GM18519 (cell line): ENCODE measurements around the gene ARHGEF11.
"Not testable (repeated sequence)": the region's sequence is repeated elsewhere in the genome, so short reads cannot be mapped to it uniquely, and the experiment has no call there.

ENCODE experiments used
- ATAC-seq: cut with Tn5 transposase; IDR thresholded peaks from one replicate; pipeline ENCODE4 v1.9.1; 2021; ENCODE audit warnings: mild to moderate bottlenecking, moderate library complexity; ENCODE audit not compliant: unreplicated experiment, low FRiP score

ARHGEF11 gene

DNA sequence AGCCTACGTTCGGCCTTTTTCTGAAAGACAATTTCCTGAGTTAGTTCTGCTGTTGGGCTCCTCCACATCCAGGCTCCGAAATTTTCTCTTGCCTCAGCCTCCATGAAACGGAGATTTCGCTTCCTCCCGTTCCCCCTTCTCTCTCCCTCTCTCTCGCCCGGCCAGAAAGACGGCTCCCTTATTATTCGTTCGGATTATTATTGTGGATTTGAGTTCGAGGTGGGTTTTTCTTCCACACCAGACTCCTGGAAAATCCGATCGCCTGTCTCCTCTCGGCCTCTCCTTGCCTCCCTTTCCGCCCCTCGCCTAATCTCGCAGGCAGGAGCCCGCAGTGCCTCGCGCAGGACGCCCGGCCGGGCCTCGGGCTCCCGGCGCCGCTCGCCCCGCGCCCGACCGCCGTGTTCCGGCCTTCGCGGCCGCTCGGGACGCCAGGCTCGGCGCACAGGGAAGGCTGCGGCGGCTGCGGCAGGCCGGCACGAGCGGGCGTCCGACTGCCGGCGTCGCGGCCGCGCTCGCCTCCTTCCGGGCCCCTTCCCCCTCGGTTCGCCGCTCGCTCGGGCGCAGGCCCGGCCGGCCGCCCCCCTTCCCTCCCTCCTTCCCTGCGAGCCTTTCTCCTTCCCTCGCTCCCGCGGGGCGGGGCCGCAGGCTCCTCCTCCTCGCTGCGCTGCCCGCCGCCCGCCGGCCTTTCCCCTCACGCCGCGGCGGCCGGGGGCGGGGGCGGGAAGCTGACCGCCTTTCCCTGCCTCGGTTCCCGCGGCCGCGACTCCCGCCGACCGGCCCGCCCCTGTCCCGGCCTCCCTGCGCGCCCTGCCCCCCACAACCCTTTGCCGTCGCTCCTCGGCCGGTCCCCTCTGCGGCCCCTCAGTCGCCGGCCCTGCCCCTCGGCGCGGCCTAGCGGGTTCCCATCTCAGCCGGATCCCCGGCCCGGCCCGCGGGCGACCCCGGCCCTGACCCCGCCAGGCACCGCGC, at the start of gene ARHGEF11:
Gene ARHGEF11 (minus strand): TSS at position 493 of the 969 bp plus-strand sequence. CDS start 1,412 bp downstream, outside the sequence.
- ATAC-seq: peak; percentile 52

GRCh38 chr1:157095091-157095490, 49.5 kb upstream of the ARHGEF11 start:
- no peak for ATAC-seq

DNA sequence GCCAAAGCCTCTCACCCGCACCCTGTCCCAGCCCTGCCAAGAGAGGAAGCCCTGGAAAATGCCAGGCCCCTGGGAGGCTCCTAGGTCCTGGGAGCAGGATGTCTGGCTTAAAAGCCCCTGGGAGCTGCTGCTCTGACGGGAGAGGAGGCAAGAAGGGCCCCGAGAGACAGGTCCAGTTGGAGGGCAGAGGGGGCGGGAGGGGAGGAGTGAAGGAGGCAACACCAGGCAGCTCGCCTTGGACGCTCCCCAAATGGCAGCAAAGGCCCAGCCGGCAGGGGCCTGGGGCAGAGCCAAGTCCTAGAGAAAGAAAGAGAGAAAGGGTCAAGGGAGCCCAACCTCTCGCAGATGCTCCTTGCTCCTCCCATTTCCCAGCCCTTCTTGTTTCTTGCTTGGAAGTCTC, 47.3 kb upstream of the ARHGEF11 start:
- no peak for ATAC-seq

DNA sequence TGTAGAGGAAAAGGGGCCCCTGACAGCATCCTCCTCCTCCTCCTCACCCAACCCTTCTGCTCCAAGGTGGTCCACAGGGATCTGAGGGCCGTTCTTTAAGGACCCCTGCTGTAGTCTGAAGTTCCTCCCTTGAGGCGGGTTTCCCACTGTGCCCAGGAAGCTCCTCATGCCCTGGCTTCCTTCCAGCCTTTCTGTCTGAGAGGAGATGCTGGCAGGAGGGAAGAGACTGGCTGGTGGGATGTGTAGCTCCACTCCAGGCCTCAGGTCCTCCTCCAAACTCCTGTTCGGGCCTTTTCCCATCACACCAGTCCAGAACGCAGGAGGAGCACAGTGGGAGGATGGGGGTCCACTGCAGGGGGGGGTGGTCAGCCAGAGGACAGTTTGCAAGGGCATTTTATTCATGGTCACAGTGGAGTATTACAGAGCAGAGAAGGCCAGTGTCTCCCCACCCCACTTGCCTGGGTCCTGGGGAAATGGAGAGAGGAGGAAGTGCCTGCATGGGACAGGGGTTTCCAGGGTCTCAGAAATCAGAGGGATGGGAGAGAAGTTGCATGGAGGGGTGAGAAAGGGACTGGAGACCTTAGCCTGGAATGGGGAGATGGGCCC, 46.2 kb upstream of the ARHGEF11 start:
- no peak for ATAC-seq

GRCh38 chr1:157091186-157091585, 45.6 kb upstream of the ARHGEF11 start:
- no peak for ATAC-seq

GRCh38 chr1:157090771-157091170, 45.2 kb upstream of the ARHGEF11 start:
- no peak for ATAC-seq

GRCh38 chr1:157090196-157090647, 44.7 kb upstream of the ARHGEF11 start:
- ATAC-seq: no peak

DNA sequence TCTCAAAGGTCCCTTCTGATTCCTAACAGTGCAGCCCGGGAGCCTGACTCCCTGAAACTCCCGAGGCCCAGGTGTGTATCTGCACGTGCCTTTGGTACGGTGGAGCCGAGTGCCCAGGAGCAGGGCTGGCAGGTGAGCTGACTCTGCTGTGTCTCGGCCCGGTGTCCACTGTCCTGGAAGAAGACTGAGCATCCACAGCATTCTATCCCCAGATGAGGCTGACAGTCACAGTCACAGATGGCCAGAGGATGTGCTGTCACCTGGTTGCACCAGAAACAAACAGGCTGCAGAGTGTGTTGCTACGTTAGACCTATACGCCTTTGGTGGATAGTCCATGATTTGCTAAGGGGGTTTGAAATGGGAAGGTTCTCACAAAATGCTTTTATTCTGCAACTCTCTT, 44.2 kb upstream of the ARHGEF11 start:
- no peak for ATAC-seq

DNA sequence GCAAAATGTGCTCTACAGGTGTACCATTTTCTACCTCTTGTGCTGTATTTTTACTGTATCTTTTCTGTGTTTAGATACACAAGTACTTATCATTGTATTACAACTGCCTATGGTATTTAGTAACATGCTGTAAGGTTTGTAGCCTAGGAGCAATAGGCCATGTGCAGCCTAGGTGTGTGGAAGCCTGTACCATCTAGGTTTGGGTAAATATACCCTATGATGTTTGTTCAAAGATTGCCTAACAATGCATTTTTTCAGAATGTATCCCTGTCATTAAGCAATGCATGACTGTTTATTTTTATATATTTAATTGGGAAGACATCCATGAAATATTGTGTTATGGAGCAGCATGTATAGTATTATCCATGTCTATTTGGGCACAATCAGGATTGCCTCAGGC, 43.1 kb upstream of the ARHGEF11 start:
- no peak for ATAC-seq

GRCh38 chr1:157087030-157087429, 41.5 kb upstream of the ARHGEF11 start:
- no peak for ATAC-seq

DNA sequence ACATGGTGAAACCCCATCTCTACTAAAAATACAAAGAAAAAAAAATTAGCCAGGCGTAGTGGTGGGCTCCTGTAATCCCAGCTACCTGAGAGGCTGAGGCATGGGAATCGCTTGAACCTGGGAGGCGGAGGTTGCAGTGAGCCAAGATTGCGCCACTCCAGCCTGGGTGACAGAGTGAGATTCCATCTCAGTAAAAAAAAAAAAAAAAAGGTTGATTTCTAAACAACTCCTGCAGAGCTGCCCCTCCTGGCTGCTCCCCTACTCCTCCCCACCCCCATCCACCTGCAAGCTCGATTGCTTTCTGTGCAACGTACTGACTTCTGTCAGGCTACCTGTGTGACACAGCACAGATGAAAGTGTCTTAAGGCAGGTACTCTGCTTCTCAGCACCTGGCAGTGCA, 40.8 kb upstream of the ARHGEF11 start:
- ATAC-seq: no peak

- no peak for ATAC-seq
Observed at GRCh38 chr1:157085421-157085820, 39.9 kb upstream of the ARHGEF11 start.

- ATAC-seq: no peak
Observed at GRCh38 chr1:157084720-157085119, 39.2 kb upstream of the ARHGEF11 start.

GRCh38 chr1:157081707-157082106, 36.2 kb upstream of the ARHGEF11 start:
- no peak for ATAC-seq

- no peak for ATAC-seq
Observed at GRCh38 chr1:157080714-157081113, 35.2 kb upstream of the ARHGEF11 start.

DNA sequence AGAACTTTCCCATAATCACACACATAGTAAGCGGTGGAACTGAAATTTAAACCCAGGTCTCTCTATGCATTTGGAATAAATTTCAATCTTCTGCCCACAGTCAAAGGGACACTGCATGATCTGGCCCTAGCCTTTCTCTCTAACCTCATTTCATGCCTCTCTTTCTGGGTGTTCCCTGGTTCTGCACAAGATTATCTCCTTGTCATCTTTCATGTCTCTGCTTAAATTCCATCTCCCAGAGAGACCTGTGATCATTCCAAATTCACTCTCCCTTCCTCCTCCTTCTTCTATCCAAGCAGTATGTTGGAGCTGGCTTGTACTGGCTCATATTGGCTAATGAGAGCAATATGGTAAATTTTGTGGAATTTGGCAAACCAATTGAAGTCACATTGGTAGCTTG, 31.9 kb upstream of the ARHGEF11 start:
- ATAC-seq: no peak

- ATAC-seq: no peak
Observed at GRCh38 chr1:157073944-157074685, 28.6 kb upstream of the ARHGEF11 start.

DNA sequence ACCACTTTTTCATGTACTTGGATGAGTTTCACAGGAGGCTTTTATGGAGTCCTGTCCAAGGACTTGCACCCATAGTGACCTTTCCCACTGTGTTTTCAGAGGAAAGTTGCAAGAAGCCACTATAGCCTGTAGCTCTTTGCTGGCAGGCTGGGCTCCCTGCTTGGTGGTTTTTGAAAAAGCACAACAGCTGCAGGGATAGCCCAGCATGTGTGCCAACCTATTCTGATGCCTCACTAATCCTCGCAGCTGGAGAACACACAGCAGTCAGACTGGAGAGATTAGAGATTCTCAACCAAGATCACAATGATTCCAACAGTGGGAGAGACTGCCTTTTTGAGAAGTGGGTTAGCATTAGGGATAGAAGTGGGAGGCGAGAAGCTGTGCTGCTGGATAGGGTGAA, 24.1 kb upstream of the ARHGEF11 start:
- ATAC-seq: no peak

GRCh38 chr1:157059241-157059640, 13.7 kb upstream of the ARHGEF11 start:
- not testable (repeated sequence) for ATAC-seq

DNA sequence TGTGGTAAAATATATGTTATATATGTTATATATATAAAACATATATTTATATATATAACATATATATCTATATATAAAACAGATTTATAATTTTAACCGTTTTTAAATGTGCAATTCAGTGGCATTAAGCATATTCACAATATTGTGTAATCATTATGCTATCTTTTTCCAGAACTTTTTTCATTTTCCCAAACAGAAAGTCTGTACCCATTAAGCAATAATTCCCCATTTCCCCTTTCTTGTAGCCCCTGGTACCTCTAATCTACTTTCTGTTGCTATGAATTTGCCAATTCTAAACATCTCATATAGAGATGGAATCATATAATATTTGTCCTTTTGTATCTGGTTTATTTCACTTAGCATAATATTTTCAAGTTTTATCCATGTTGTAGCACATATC, 10.7 kb upstream of the ARHGEF11 start:
- no peak for ATAC-seq

DNA sequence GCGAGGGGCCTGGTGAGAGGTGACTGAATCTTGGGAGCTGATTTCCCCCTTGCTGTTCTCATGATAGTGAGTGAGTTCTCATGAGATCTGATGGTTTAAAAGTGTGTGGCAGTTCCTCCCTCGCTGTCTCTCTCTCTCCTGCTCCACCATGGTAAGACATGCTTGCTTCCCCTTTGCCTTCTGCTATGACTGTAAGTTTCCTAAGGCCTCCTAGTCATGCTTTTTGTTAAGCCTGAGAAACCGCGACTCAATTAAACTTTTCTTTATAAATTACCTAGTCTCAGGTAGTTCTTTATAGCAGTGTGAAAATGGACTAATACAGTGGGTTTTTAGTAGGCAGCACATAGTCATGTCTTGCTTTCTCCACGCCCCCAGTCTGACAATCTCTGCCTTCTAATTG, 10.2 kb upstream of the ARHGEF11 start:
- not testable (repeated sequence) for ATAC-seq
